ENCODE data around the gene CEL.
A peak's percentile ranks its signal among the peaks of the same experiment; 100 is the strongest.

The CEL gene

GRCh38 chr9:133065070-133065388 is 3.2 kb downstream of the CEL start (continued):
- TF ChIP-seq PRDM2 (tag by site-specific recombination; IDR thresholded peaks at IDR 0.05; ENCODE audit: borderline replicate concordance) = no peak
- TF ChIP-seq KLF7 (tag by site-specific recombination; IDR thresholded peaks at IDR 0.05; ENCODE audit: borderline replicate concordance) = no peak
- no peak for TF ChIP-seq ZNF274 (IDR thresholded peaks at IDR 0.05; ENCODE audit: low read length)
- no peak for TF ChIP-seq ZNF274 (tag by site-specific recombination; IDR thresholded peaks at IDR 0.05; ENCODE audit: borderline replicate concordance)
- TF ChIP-seq ZBTB17 (tag by site-specific recombination; IDR thresholded peaks at IDR 0.05) = no peak
- no peak for TF ChIP-seq TSHZ1 (tag by site-specific recombination; IDR thresholded peaks at IDR 0.05; ENCODE audit: borderline replicate concordance)
- no peak for TF ChIP-seq ZNF280C (tag by site-specific recombination; IDR thresholded peaks at IDR 0.05)

- Histone ChIP-seq H3K4me3 (ENCODE audit: low read depth, low read length) (no peak overlapping the region), H3K9me3 (ENCODE audit: control insufficient read depth, insufficient read depth, low read depth, low read length) (no peaks in the 10 kb centered on the region), H3K4me1 (ENCODE audit: control insufficient read depth, insufficient read depth, low read length) (no peaks in the 10 kb centered on the region), H3K36me3 (ENCODE audit: control insufficient read depth in 2 of 2, insufficient read depth in 1 of 2, low read length in 2 of 2) (peaks cover 0 to 4% of the 10 kb centered on the region in 2 experiments; a peak in 1 of 3 replicates), H3K27ac (ENCODE audit: extremely low read depth, low read depth, low read length) (no peak overlapping the region)
- POLR2A ChIA-PET = interaction anchor here (0.6 to 0.7 kb wide), 2 partner anchors 12 to 298 kb away, joined by 3 read pairs; no protein-coding TSS in a partner anchor
- CTCF ChIA-PET = interaction anchor here (1.0 to 1.5 kb wide), 2 partner anchors 44 to 81 kb away, joined by 4 to 5 read pairs; no protein-coding TSS in a partner anchor
- no peak for TF ChIP-seq ZNF585B (tag by site-specific recombination; IDR thresholded peaks at IDR 0.05)
- TF ChIP-seq ZNF335 (tag by site-specific recombination; conservative IDR thresholded peaks at IDR 0.05) = no peak
- no peak for TF ChIP-seq ZNF416 (tag by site-specific recombination; IDR thresholded peaks at IDR 0.05)
- no peak for TF ChIP-seq ZNF776 (tag by site-specific recombination; IDR thresholded peaks at IDR 0.05; ENCODE audit: borderline replicate concordance)
- TF ChIP-seq ZNF560 (tag by site-specific recombination; IDR thresholded peaks at IDR 0.05; ENCODE audit: borderline replicate concordance) = no peak
- TF ChIP-seq ZSCAN18 (tag by site-specific recombination; IDR thresholded peaks at IDR 0.05) = no peak
- no peak for TF ChIP-seq ZNF157 (tag by site-specific recombination; IDR thresholded peaks at IDR 0.05)
- TF ChIP-seq GLIS1 (tag by site-specific recombination; IDR thresholded peaks at IDR 0.05) = peak; percentile 5; the same call in 1 of the 2 replicates
- no peak for TF ChIP-seq ZNF169 (tag by site-specific recombination; IDR thresholded peaks at IDR 0.05)
These were observed 4.6 kb downstream of the CEL start for GRCh38 chr9:133066181-133066983.

Measured in HEK293 (cell line).